Hematopoietic multipotent progenitor cell (in vitro differentiated cells): ENCODE data around the gene CRY1. TPM values are rescaled to one million over a fixed set of nuclear protein-coding genes. Genes with fewer than 3 reads are reported as not detected.
A peak's percentile ranks its signal among the peaks of the same experiment; 100 is the strongest.

Experiments
- DNase-seq, 3 donors: peaks; one replicate each; pipeline ENCODE4 v3.0.0-alpha.2; 2011 to 2015; ENCODE audit warnings: low read depth in 2 of 3, low spot score in 2 of 3
- total RNA-seq: library from RNA; depleted of rRNA; stranded (reverse); fragments of >200 nt; gene quantifications from one replicate; pipeline ENCODE4 v1.2.3, GENCODE V29; 2012

The CRY1 gene
- total RNA-seq, 1 donor: 14.3 TPM

- no peak for DNase-seq
Measured at GRCh38 chr12:106975993-106976658, 117.2 kb downstream of the CRY1 start.

- no peak for DNase-seq
Measured at GRCh38 chr12:106975098-106975497, 118.3 kb downstream of the CRY1 start.

- DNase-seq: no peak
Measured at GRCh38 chr12:106974511-106974910, 118.8 kb downstream of the CRY1 start.

- no peak for DNase-seq
Measured at GRCh38 chr12:106973545-106973944, 119.8 kb downstream of the CRY1 start.

- no peak for DNase-seq
Measured at GRCh38 chr12:106971065-106971464, 122.3 kb downstream of the CRY1 start.

GRCh38 chr12:106964526-106964925, 128.8 kb downstream of the CRY1 start:
- DNase-seq: no peak

GRCh38 chr12:106962286-106962685, 131.1 kb downstream of the CRY1 start:
- no peak for DNase-seq

- no peak for DNase-seq
Measured at GRCh38 chr12:106960443-106960842, 132.9 kb downstream of the CRY1 start.

- peak in 1 of 3 donors; percentile 19 for DNase-seq
Measured at GRCh38 chr12:106957583-106957982, 135.8 kb downstream of the CRY1 start.

- peak in 2 of 3 donors; percentile 70 to 71 for DNase-seq
Measured at GRCh38 chr12:106956048-106956578, 137.2 kb downstream of the CRY1 start.

- peak; percentile 79 to 98 (median 97) for DNase-seq
Measured at GRCh38 chr12:106955377-106956047, 137.8 kb downstream of the CRY1 start, which contains the start of gene TMEM263. TSS of gene TMEM263 (plus strand) at chr12:106955907. CDS start at chr12:106967117, 11,210 bp downstream.

GRCh38 chr12:106954462-106955376, 138.6 kb downstream of the CRY1 start:
- peak in 2 of 3 donors; percentile 5 to 7 for DNase-seq

GRCh38 chr12:106953352-106954250, 139.7 kb downstream of the CRY1 start:
- DNase-seq: no peak

GRCh38 chr12:106950591-106950990, 142.8 kb downstream of the CRY1 start:
- no peak for DNase-seq

GRCh38 chr12:106947461-106947860, 145.9 kb downstream of the CRY1 start:
- DNase-seq: no peak

- no peak for DNase-seq
Measured at GRCh38 chr12:106945261-106945851, 148.0 kb downstream of the CRY1 start.

- DNase-seq: no peak
Measured at GRCh38 chr12:106942775-106943174, 150.6 kb downstream of the CRY1 start.

- no peak for DNase-seq
Measured at GRCh38 chr12:106941481-106942156, 151.7 kb downstream of the CRY1 start.
